22Rv1 (cell line): Measurements from ENCODE around the gene STAT5A.

Source experiments
- ZFX ChIP-seq: fragments of 450-650 bp; IDR thresholded peaks from 2 replicates; pipeline ENCODE4 v1.6.1; 2017; ENCODE audit warnings: antibody characterized with exemption, borderline replicate concordance
- TF ChIP-seq, protein P1 (sequence below): fragments of 450-650 bp; IDR thresholded peaks from 2 replicates; pipeline ENCODE4 v1.5.1; 2017; ENCODE audit warnings: mild to moderate bottlenecking

- TF ChIP-seq, protein P1, sequence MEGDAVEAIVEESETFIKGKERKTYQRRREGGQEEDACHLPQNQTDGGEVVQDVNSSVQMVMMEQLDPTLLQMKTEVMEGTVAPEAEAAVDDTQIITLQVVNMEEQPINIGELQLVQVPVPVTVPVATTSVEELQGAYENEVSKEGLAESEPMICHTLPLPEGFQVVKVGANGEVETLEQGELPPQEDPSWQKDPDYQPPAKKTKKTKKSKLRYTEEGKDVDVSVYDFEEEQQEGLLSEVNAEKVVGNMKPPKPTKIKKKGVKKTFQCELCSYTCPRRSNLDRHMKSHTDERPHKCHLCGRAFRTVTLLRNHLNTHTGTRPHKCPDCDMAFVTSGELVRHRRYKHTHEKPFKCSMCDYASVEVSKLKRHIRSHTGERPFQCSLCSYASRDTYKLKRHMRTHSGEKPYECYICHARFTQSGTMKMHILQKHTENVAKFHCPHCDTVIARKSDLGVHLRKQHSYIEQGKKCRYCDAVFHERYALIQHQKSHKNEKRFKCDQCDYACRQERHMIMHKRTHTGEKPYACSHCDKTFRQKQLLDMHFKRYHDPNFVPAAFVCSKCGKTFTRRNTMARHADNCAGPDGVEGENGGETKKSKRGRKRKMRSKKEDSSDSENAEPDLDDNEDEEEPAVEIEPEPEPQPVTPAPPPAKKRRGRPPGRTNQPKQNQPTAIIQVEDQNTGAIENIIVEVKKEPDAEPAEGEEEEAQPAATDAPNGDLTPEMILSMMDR: no peak
- no peak for TF ChIP-seq ZFX
These were observed 5.7 kb upstream of the STAT5A start for GRCh38 chr17:42282478-42283080.
